Measurements from ENCODE around the gene PPIG.

PPIG gene

DNA sequence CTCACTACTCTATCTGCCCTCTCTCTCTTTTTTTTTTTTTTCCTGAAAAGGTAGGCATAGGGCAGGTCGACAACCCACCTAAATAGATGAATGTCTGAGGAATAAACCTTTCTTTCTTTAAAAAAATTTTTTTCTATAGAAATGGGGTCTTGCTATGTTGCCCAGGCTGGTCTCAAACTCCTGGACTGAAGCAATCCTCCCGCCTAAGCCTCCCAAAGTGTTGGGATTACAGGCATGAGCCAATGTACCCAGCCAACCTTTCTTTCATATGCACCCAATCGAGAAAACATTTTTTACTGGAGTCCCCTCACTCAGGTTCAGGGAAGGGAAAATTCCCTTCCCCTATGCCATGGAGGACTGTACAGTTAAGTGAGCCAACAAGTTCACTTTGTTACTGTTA is 79.1 kb downstream of the PPIG start:
- DNase-seq (ENCODE audit: low spot score): no peak
- H3K27ac ChIP-seq: no peak overlapping the region
- no peak overlapping the region for H3K4me3 ChIP-seq
- TF ChIP-seq, protein P1, sequence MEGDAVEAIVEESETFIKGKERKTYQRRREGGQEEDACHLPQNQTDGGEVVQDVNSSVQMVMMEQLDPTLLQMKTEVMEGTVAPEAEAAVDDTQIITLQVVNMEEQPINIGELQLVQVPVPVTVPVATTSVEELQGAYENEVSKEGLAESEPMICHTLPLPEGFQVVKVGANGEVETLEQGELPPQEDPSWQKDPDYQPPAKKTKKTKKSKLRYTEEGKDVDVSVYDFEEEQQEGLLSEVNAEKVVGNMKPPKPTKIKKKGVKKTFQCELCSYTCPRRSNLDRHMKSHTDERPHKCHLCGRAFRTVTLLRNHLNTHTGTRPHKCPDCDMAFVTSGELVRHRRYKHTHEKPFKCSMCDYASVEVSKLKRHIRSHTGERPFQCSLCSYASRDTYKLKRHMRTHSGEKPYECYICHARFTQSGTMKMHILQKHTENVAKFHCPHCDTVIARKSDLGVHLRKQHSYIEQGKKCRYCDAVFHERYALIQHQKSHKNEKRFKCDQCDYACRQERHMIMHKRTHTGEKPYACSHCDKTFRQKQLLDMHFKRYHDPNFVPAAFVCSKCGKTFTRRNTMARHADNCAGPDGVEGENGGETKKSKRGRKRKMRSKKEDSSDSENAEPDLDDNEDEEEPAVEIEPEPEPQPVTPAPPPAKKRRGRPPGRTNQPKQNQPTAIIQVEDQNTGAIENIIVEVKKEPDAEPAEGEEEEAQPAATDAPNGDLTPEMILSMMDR (IDR thresholded peaks at IDR 0.05): no peak

DNA sequence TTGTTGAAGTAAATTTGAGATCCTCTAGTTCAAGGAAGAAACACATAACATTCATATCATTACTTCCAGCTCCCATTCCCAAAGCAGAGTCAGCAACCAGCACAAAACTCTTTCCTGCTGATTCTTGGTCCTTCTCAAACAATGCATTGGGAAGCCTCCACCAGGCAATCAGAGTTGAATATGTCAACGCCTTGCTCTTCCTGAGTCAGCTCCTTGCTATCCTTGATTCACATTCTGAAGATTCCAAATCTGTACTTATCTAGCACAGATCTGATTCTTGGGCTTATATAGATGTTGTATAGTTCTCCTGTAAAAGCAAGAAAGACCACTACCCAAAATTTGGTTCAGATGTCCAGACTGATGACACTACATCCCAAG is 80.4 kb downstream of the PPIG start:
- TF ChIP-seq, protein P1 (IDR thresholded peaks at IDR 0.05): no peak
- Histone ChIP-seq H3K27ac (no peak overlapping the region), H3K4me3 (no peak overlapping the region)
- no peak for DNase-seq (ENCODE audit: low spot score)

DNA sequence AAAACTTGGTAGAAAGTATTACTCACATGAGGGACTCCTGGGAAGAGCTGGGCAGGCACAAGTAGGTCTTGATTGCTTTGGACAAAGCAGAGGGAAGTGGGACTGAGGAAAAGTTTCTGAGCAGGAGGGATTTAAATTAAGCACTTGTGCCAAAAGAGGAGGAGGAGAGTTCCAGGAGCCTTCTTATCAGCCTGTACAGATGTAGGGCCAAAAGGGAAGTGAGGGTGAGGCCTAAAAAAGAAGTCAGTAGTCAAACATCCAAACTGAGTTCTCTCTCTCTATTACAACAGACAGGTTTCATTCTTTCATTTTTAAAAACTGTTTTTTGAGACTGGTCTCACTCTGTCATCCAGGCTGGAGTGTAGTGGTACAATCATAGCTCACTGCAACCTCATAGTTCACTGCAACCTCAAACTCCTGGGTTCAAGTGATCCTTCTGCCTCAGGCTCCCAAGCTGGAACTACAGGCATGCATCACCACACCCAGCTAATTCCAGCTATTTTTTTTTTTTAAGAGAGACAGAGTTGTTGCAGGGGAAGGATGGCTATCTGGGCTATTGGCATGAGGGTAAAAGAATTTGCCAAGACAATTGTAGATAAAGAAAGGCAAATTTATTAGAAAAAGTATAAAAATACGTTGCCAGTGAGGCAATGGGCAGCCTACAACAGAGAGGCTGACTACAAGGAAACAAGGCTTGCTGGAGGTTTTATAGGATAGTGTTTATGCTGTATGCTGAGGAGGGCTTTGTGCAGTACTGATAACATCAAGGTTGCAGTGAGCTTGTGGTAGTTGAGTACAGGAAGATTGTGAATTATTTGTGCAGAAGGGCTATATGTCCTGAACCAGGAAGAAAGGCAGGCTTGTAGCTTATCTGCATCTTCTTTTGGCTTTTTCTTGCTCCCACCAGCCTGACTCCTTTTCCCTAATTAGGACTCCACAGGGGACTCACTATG is 81.1 kb downstream of the PPIG start:
- Histone ChIP-seq H3K4me3 (no peak overlapping the region), H3K27ac (no peak overlapping the region)
- TF ChIP-seq, protein P1 (IDR thresholded peaks at IDR 0.05): no peak
- DNase-seq (ENCODE audit: low spot score): no peak

DNA sequence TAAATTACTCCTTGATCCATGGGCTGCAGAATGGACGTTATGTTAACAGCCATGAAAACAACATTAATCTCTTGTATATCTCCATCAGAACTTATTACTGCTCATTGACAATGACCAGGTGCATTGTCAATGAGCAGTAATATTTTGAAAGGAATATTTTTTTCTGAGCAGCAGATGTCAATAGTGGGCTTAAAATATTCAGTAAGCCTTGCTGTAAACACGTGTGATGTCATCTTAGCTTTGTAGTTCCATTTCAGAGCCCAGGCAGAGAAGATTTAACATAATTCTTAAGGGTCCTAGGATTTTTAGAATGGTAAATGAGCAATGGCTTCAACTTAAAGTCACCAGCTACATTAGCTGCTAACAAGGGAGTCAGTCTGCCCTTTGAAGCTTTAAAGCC is 83.4 kb downstream of the PPIG start:
- Histone ChIP-seq H3K27ac (no peak overlapping the region), H3K4me3 (no peak overlapping the region)
- TF ChIP-seq, protein P1 (IDR thresholded peaks at IDR 0.05): no peak
- DNase-seq (ENCODE audit: low spot score): no peak

DNA sequence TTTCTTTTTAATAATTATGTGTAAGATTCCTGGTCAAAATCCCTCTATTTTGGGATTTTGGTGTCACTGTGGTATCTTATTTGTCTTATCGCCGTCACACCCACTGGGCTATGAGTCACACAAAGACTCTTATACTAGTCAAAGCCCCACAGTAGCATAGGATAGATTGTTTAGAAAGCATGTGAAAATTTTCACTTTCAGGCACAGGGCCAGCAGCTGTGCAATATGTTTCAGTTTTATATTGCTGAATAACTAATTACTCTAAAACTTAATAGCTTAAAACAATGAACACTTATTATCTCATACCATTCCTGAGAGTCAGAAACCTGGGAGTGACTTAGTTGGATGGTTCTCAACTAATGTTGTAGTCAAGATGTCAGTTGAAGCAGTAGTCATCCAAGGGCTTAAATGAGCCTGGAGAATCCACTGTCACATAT is 86.1 kb downstream of the PPIG start:
- no peak for DNase-seq (ENCODE audit: low spot score)
- TF ChIP-seq, protein P1 (IDR thresholded peaks at IDR 0.05): no peak
- H3K27ac ChIP-seq: no peak overlapping the region

DNA sequence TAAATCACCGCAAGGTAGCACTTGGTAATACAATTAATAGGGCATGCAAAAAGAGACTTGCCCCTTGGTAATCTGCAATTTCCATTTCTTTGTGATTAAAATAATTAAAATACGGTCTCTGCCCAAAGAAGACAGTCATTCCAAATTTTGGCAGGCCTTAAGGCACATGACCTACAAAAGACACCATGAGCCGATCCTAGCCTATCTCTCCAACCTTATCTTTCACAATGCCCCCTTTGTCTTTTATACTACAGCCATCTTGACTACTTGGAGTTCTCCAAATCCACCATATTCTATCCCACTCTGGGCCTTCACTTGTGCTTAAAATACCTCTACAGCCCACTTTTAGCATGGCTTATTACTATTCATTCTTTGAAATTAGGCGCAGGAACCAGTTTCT is 86.8 kb downstream of the PPIG start:
- H3K4me3 ChIP-seq: no peak overlapping the region
- no peak for DNase-seq (ENCODE audit: low spot score)
- TF ChIP-seq, protein P1 (IDR thresholded peaks at IDR 0.05): no peak
- H3K27ac ChIP-seq: no peak overlapping the region

More for the DNA sequence above, 86.1 kb downstream of the PPIG start:
- no peak overlapping the region for H3K4me3 ChIP-seq

DNA sequence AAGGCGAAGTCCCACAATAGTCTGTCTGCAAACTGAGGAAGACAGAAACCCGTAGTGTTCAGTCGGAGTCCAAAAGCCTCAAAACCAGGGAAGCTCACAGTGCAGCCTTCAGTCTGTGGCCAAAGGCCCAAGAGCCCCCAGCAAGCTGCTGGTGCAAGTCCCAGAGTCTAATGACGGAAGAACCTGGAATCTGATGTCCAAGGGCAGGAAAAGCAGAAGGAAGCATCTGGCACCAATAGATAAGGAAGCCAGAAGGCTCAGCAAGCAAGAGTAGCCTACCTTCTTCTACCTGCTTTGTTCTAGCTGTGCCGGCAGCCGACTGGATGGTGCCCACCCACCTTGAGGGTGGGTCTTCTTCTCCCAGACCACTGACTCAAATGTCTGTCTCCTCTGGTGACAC is 88.3 kb downstream of the PPIG start:
- Histone ChIP-seq H3K4me3 (no peak overlapping the region), H3K27ac (no peak overlapping the region)
- TF ChIP-seq, protein P1 (IDR thresholded peaks at IDR 0.05): no peak
- no peak for DNase-seq (ENCODE audit: low spot score)

Data from coronary artery (tissue), 2 donors.